ENCODE results near the gene LPAR2.

DNA sequence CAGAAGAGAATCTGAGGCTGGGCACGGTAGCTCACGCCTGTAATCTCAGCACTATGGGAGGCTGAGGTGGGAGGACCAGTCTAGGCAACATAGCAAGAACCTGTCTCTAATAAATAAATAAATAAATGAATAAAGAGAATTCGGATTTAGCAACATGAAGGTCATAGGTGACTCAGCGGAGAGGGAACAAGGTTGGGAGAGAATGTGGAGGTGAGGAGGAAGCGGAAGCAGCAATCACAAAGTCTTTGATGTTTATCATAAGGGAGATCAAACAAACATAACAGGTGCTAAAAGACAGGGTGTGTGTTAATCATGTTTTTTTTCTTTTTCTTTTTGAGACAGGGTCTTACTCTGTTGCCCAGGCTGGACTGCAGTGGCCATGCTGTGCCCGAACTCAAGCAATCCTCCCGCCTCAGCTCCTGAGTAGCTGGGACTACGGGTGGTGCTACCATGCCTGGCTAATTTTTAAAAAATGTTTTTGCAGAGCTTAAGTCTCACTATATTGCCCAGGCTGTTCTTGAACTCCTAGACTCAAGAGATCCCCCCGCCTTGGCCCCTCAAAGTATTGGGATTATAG is 25.8 kb downstream of the LPAR2 start:
- no peak for TF ChIP-seq ZNF274 (IDR thresholded peaks at IDR 0.05; ENCODE audit: low read depth, low read length)
- no peak for TF ChIP-seq YY1 (IDR thresholded peaks at IDR 0.05; ENCODE audit: insufficient read depth, insufficient read length)
